Spleen (tissue), 7 donors: ENCODE results near the gene SCRN3.

Source experiments
- CTCF ChIP-seq, 11 experiments: fragments of 200-600 bp in 7 of 11; fragments of 450-650 bp in 4 of 11; sonication (generic) in 4 of 11; IDR thresholded peaks in 8 of 11; conservative IDR thresholded peaks in 3 of 11; 1 replicate in 7 of 11; 2 replicates in 4 of 11; pipeline versions ENCODE4 v1.4.0 to v1.8.0; 2016 to 2021; ENCODE audit warnings: antibody characterized with exemption in 11 of 11, inconsistent platforms in 4 of 11, mild to moderate bottlenecking in 1 of 11
- POLR2A ChIP-seq, 3 donors: fragments of 450-650 bp; IDR thresholded peaks; one replicate each; pipeline ENCODE4 v1.5.1; 2017; ENCODE audit warnings: antibody characterized with exemption in 3 of 3, mild to moderate bottlenecking in 1 of 3
- POLR2AphosphoS5 ChIP-seq, 3 donors: sonication (generic); formaldehyde crosslinking; IDR thresholded peaks; one replicate each; pipeline ENCODE4 v1.5.1; 2017; ENCODE audit warnings: antibody characterized with exemption in 3 of 3
- donor health status: DM: no; HTN: no; CAD: no; lungs with moderate emphysema.
- donor health status: DM: no; HTN: no; CAD: no.
- donor health status: DM: no; HTN: no; CAD: no.

- no peak for TF ChIP-seq CTCF (IDR thresholded peaks at IDR 0.05 in 8 of 11, conservative IDR thresholded peaks at IDR 0.05 in 3 of 11)
- no peak for TF ChIP-seq POLR2A (IDR thresholded peaks at IDR 0.05)
- TF ChIP-seq POLR2AphosphoS5 (IDR thresholded peaks at IDR 0.05): no peak
These were observed 32.7 kb downstream of the SCRN3 start for GRCh38 chr2:174428214-174428613.
